Mesenchymal stem cell (in vitro differentiated cells and primary cell): ENCODE results near the gene XAF1.
"Not testable (repeated sequence)": the region's sequence is repeated elsewhere in the genome, so short reads cannot be mapped to it uniquely, and the experiment has no call there.

ENCODE experiments used
- DNase-seq: peaks from one replicate; pipeline ENCODE4 v3.0.0-alpha.2; 2013
- H2AFZ ChIP-seq: one replicate; pipeline ENCODE4 v1.6.1; 2013; ENCODE audit warnings: low read depth, mild to moderate bottlenecking, control low read depth, inconsistent platforms, low read length, moderate library complexity
- H2AK5ac ChIP-seq: 2 replicates; pipeline ENCODE4 v1.6.1; 2013; ENCODE audit warnings: low read length, moderate library complexity, mild to moderate bottlenecking, inconsistent platforms; ENCODE audit not compliant: severe bottlenecking
- H2BK120ac ChIP-seq: one replicate; pipeline ENCODE4 v1.6.1; 2013; ENCODE audit warnings: low read depth, mild to moderate bottlenecking, inconsistent platforms, low read length, moderate library complexity
- H2BK12ac ChIP-seq, 2 experiments: one replicate each; pipeline ENCODE4 v1.6.1; 2013; ENCODE audit warnings: inconsistent platforms in 2 of 2, low read length in 2 of 2, mild to moderate bottlenecking in 2 of 2, moderate library complexity in 2 of 2, control low read depth in 1 of 2
- H2BK15ac ChIP-seq: one replicate; pipeline ENCODE4 v1.6.1; 2013; ENCODE audit warnings: mild to moderate bottlenecking, low read depth, inconsistent platforms; ENCODE audit not compliant: poor library complexity, severe bottlenecking
- H2BK5ac ChIP-seq: 2 replicates; pipeline ENCODE4 v1.6.1; 2013; ENCODE audit warnings: low read depth, mild to moderate bottlenecking, low read length, control low read depth, inconsistent platforms; ENCODE audit not compliant: poor library complexity, severe bottlenecking
- H3K14ac ChIP-seq, 2 experiments: one replicate each; pipeline ENCODE4 v1.6.1; 2013; ENCODE audit warnings: inconsistent platforms in 2 of 2, low read length in 2 of 2, control low read depth in 1 of 2, mild to moderate bottlenecking in 1 of 2, moderate library complexity in 1 of 2
- H3K18ac ChIP-seq, 2 experiments: one replicate each; pipeline ENCODE4 v1.6.1; 2013; ENCODE audit warnings: inconsistent platforms in 2 of 2, low read length in 2 of 2, control low read depth in 1 of 2, low read depth in 1 of 2, mild to moderate bottlenecking in 1 of 2
- H3K23ac ChIP-seq, 2 experiments: one replicate each; pipeline ENCODE4 v1.6.1; 2013; ENCODE audit warnings: inconsistent platforms in 2 of 2, low read length in 2 of 2, mild to moderate bottlenecking in 2 of 2, moderate library complexity in 2 of 2, control low read depth in 1 of 2
- H3K27ac ChIP-seq: 2 replicates; pipeline ENCODE4 v1.5.1; 2013; ENCODE audit warnings: mild to moderate bottlenecking, moderate library complexity, low read length, control low read depth, inconsistent platforms; ENCODE audit not compliant: poor library complexity, severe bottlenecking
- H3K27me3 ChIP-seq, 2 experiments: 2 replicates each; pipeline versions ENCODE4 v1.6.1 to v1.7.0; 2013; ENCODE audit warnings: low read length in 2 of 2, mild to moderate bottlenecking in 2 of 2, moderate library complexity in 2 of 2, control low read depth in 1 of 2, inconsistent platforms in 1 of 2; ENCODE audit not compliant: control insufficient read depth in 1 of 2, insufficient read depth in 1 of 2
- H3K36me3 ChIP-seq, 2 experiments: 2 replicates each; pipeline versions ENCODE4 v1.6.1 to v1.7.0; 2013; ENCODE audit warnings: low read length in 2 of 2, control low read depth in 1 of 2, inconsistent platforms in 1 of 2, low read depth in 1 of 2, mild to moderate bottlenecking in 1 of 2; ENCODE audit not compliant: insufficient read depth in 2 of 2, control insufficient read depth in 1 of 2
- H3K4ac ChIP-seq, 2 experiments: one replicate each; pipeline ENCODE4 v1.6.1; 2013; ENCODE audit warnings: inconsistent platforms in 2 of 2, low read length in 2 of 2, mild to moderate bottlenecking in 2 of 2, moderate library complexity in 2 of 2, control low read depth in 1 of 2, low read depth in 1 of 2
- H3K4me1 ChIP-seq: 2 replicates; pipeline ENCODE4 v1.6.1; 2013; ENCODE audit warnings: low read depth, low read length, control low read depth; ENCODE audit not compliant: control insufficient read depth, insufficient read depth
- H3K4me2 ChIP-seq: 2 replicates; pipeline ENCODE4 v1.6.1; 2013; ENCODE audit warnings: low read length, mild to moderate bottlenecking, inconsistent platforms; ENCODE audit not compliant: poor library complexity, severe bottlenecking
- H3K4me3 ChIP-seq, 2 experiments: 2 replicates each; pipeline versions ENCODE4 v1.5.1 to v1.7.0; 2013; ENCODE audit warnings: low read length in 2 of 2, mild to moderate bottlenecking in 2 of 2, control low read depth in 1 of 2, low read depth in 1 of 2; ENCODE audit not compliant: insufficient read depth in 1 of 2
- H3K79me1 ChIP-seq: replicated peaks from 2 replicates; pipeline ENCODE4 v1.6.1; 2013; ENCODE audit warnings: mild to moderate bottlenecking, control low read depth, low read length, inconsistent platforms; ENCODE audit not compliant: poor library complexity, severe bottlenecking
- H3K9ac ChIP-seq: 2 replicates; pipeline ENCODE4 v1.7.0; 2013; ENCODE audit warnings: mild to moderate bottlenecking, low read length, moderate library complexity
- H3K9me3 ChIP-seq: 2 replicates; pipeline ENCODE4 v1.7.0; 2013; ENCODE audit warnings: mild to moderate bottlenecking, low read length; ENCODE audit not compliant: control insufficient read depth
- H4K8ac ChIP-seq: one replicate; pipeline ENCODE4 v1.6.1; 2013; ENCODE audit warnings: inconsistent platforms, mild to moderate bottlenecking, low read length, moderate library complexity
- H4K91ac ChIP-seq: one replicate; pipeline ENCODE4 v1.6.1; 2013; ENCODE audit warnings: mild to moderate bottlenecking, low read length, inconsistent platforms
- WGBS: methylation state at CpG from one replicate; pipeline ENCODE4 v1.1.7; 2013; ENCODE audit warnings: mixed read lengths; 5-methylcytosine and 5-hydroxymethylcytosine counted together

XAF1 gene

DNA sequence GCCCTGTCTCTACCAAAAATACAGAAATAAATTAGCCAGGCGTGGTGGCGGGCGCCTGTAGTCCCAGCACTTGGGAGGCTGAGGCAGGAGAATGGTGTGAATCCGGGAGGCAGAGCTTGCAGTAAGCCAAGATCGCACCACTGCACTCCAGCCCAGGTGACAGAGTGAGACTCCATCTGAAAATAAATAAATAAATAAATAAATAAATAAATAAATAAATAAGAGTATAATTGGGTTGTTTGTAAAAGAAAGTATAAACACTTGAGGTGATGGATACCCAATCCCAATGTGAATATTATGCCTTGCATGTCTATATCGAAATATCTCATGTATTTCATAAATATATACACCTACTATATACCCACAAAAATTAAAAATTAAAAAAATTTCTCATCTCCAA lies 9.2 kb upstream of the XAF1 start:
- 53% methylated on average over 1 of the region's 6 CpGs for whole genome bisulfite sequencing
- H3K4me1 ChIP-seq, H3K27ac ChIP-seq: not testable (repeated sequence)

DNA sequence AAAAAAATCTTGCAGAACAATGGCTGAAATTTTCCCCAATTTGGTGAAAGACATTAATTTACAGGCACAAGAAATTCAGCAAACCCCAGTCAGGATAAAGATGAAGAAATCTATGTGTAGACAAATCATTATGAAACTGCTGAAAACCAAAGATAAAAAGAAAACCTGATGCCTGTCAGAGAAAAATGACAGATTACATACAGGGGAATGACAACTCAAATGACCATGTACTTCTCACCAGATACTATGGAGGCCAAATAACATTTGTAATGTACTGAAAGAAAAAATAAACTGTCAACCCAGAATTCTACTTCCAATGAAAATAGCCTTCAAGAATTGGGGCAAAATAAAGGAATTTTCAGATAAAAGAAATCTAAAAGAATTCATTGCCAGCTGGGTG lies 7.2 kb upstream of the XAF1 start:
- Histone ChIP-seq H3K27ac (no peak overlapping the region), H3K23ac (no peak overlapping the region), H3K9me3 (no peaks in the 10 kb centered on the region), H3K14ac (no peak overlapping the region), H4K8ac (no peak overlapping the region), H2BK15ac (no peak overlapping the region), H3K79me1 (no peaks in the 10 kb centered on the region), H3K4ac (no peak overlapping the region), H3K4me3 (no peak overlapping the region), H2AK5ac (no peak overlapping the region), H3K36me3 (no peaks in the 10 kb centered on the region), H3K4me2 (no peak overlapping the region), H3K4me1 (peaks cover 2% of the 10 kb centered on the region), H3K18ac (no peak overlapping the region), H2AFZ (no peak overlapping the region), H4K91ac (no peak overlapping the region), H2BK120ac (no peak overlapping the region), H2BK12ac (no peak overlapping the region), H3K9ac (no peak overlapping the region), H3K27me3 (peaks cover 0 to 8% of the 10 kb centered on the region in 2 experiments), H2BK5ac (no peak overlapping the region)
- DNase-seq = no peak

More for the DNA sequence above, 9.2 kb upstream of the XAF1 start:
- not testable (repeated sequence) for H2AFZ ChIP-seq, H3K9me3 ChIP-seq, H3K18ac ChIP-seq, H3K79me1 ChIP-seq, H2BK120ac ChIP-seq, H2BK12ac ChIP-seq, H3K23ac ChIP-seq, H3K4me2 ChIP-seq, H3K4ac ChIP-seq, H3K36me3 ChIP-seq, H3K14ac ChIP-seq, H3K9ac ChIP-seq, H4K8ac ChIP-seq, H4K91ac ChIP-seq, H2AK5ac ChIP-seq, DNase-seq, H3K4me3 ChIP-seq, H2BK15ac ChIP-seq, H2BK5ac ChIP-seq
- H3K27me3 ChIP-seq = peaks cover 0 to 21% of the 10 kb centered on the region in 2 experiments

DNA sequence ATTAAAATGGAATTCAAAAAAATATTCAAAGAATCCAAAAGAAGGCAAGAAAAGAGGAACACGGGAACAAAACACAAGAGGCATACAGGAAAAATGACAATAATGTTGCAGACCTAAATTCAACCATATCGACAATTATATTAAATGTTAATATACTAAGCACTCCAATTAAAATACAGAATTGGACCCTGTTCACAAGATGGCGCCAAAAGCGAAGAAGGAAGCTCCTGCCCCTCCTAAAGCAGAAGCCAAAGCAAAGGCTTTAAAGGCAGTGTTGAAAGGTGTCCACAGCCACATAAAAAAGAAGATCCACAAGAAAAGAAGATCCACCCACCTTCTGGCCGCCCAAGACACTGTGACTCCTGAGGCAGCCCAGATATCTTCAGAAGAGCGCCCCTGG lies 6.3 kb upstream of the XAF1 start:
- H4K8ac ChIP-seq = no peak overlapping the region
- H3K27me3 ChIP-seq = peaks cover 0 to 8% of the 10 kb centered on the region in 2 experiments
- no peak overlapping the region for H2BK12ac ChIP-seq
- no peak overlapping the region for H3K4me3 ChIP-seq
- no peaks in the 10 kb centered on the region for H3K79me1 ChIP-seq
- H3K9ac ChIP-seq = no peak overlapping the region
- peaks cover 2% of the 10 kb centered on the region for H3K4me1 ChIP-seq
- H3K18ac ChIP-seq = no peak overlapping the region
- H3K27ac ChIP-seq = no peak overlapping the region
- H2AK5ac ChIP-seq = no peak overlapping the region
- no peak for DNase-seq
- H2BK15ac ChIP-seq = no peak overlapping the region
- WGBS = 83% methylated on average over 5 of the region's 6 CpGs
- no peaks in the 10 kb centered on the region for H3K9me3 ChIP-seq
- no peak overlapping the region for H3K4ac ChIP-seq
- H3K14ac ChIP-seq = no peak overlapping the region
- H4K91ac ChIP-seq = no peak overlapping the region
- no peak overlapping the region for H2BK5ac ChIP-seq
- H3K23ac ChIP-seq = no peak overlapping the region
- H2AFZ ChIP-seq = no peak overlapping the region
- no peak overlapping the region for H2BK120ac ChIP-seq
- H3K4me2 ChIP-seq = no peak overlapping the region
- H3K36me3 ChIP-seq = no peaks in the 10 kb centered on the region

DNA sequence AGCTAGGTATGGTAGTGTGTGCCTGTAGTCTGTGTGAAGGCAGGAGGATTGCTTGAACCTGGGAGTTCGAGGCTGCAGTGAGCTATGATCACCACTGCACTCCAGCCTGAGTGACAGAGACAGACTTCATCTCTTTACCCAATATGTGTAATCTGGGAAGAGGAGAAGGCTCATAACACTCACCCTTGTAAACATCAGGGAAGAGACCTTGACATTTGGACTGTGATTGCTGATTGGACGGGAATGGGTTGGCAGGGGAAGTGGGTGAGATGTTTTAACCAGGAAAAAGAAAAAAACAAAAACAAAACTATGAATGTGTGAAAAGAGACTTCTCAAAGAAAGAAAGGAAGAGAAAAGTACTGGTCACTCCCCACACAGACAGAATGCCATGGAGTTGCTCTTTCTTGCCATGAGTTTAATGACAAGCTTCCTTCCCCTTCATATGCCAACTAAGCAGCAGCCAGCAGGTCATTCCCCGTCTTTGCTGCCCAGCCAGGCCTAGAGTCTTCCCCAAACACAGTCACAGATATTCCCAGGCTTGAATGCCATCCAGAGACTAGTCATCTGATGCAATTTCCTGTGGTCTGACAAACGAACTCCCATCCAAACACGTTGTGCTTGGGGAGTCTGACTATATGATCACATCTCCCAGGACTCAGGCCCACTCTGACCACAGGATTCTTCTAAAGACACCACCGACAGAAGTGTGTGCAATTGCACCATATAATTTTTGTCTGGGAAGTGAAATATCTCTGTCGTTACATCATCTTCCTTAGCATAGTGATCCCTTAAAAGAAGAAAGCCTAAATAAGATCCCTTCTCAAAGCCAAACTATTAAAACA lies 3.6 kb upstream of the XAF1 start:
- peak; percentile 100 for DNase-seq
- WGBS = 4% methylated on average over 5 of the region's 7 CpGs
- Histone ChIP-seq H2BK12ac (peak overlapping the region; percentile 31 to 42), H3K36me3 (no peaks in the 10 kb centered on the region), H3K23ac (no peak overlapping the region), H3K27ac (peak overlapping the region; percentile 88), H3K4ac (peak overlapping the region; percentile 75 to 80), H3K18ac (peak overlapping the region; percentile 61 to 87), H3K4me2 (no peak overlapping the region), H4K8ac (peak overlapping the region; percentile 94), H3K9ac (peak overlapping the region; percentile 87), H4K91ac (peak overlapping the region; percentile 85), H3K27me3 (no peaks in the 10 kb centered on the region), H3K14ac (no peak overlapping the region), H2BK15ac (no peak overlapping the region), H3K79me1 (no peaks in the 10 kb centered on the region), H3K4me1 (peaks cover 2% of the 10 kb centered on the region), H3K4me3 (peak overlapping the region in 1 of 2 experiments; percentile 56), H3K9me3 (no peaks in the 10 kb centered on the region), H2BK120ac (peak overlapping the region; percentile 91), H2AFZ (no peak overlapping the region), H2BK5ac (no peak overlapping the region), H2AK5ac (peak overlapping the region; percentile 47)
